A673 (cell line): ENCODE results near the gene RAB26. TPM values are rescaled to one million over a fixed set of nuclear protein-coding genes. Genes with fewer than 3 reads are reported as not detected.
"Not testable (repeated sequence)": the region's sequence is repeated elsewhere in the genome, so short reads cannot be mapped to it uniquely, and the experiment has no call there.

Experiments used
- BruUV-seq: library from RNA; stranded (reverse); fragments of 400-500 nt; replicated peaks from 2 replicates; lab custom pipeline; 2021; lab: Mats Ljungman, UMichigan
- CTCF ChIA-PET: fragments of 300-600 bp; sonication (Branson Sonifier 250); formaldehyde crosslinking; loops from one replicate; lab custom pipeline; 2022; ENCODE audit warnings: antibody characterized with exemption; lab: Charles Lee
- POLR2A ChIA-PET: fragments of 300-600 bp; sonication (Branson Sonifier 250); formaldehyde crosslinking; loops from one replicate; lab custom pipeline; 2022; ENCODE audit warnings: antibody characterized with exemption; ENCODE audit not compliant: low non-redundant PET; lab: Charles Lee
- DNase-seq: peaks from one replicate; pipeline ENCODE4 v3.0.0-alpha.2; 2015; ENCODE audit warnings: low spot score
- H3K27ac ChIP-seq: fragments of 200-600 bp; sonication (generic); 2 replicates; pipeline ENCODE4 v1.5.1; 2016; ENCODE audit warnings: mixed run types, low read depth, mild to moderate bottlenecking, mixed read lengths, antibody characterized with exemption, low read length; ENCODE audit not compliant: poor library complexity, severe bottlenecking
- H3K27me3 ChIP-seq: fragments of 200-600 bp; sonication (generic); replicated peaks from 2 replicates; pipeline ENCODE4 v1.6.1; 2017; ENCODE audit warnings: mixed run types, low read depth, mild to moderate bottlenecking, mixed read lengths, antibody characterized with exemption, low read length; ENCODE audit not compliant: insufficient read depth, poor library complexity
- H3K36me3 ChIP-seq: fragments of 200-600 bp; sonication (generic); 2 replicates; pipeline ENCODE4 v1.6.1; 2016; ENCODE audit warnings: mixed run types, mild to moderate bottlenecking, mixed read lengths, antibody characterized with exemption, low read length; ENCODE audit not compliant: insufficient read depth, poor library complexity, severe bottlenecking
- H3K4me1 ChIP-seq: fragments of 200-600 bp; sonication (generic); 2 replicates; pipeline ENCODE4 v1.6.1; 2017; ENCODE audit warnings: mixed run types, mild to moderate bottlenecking, mixed read lengths, antibody characterized with exemption, low read length; ENCODE audit not compliant: insufficient read depth, poor library complexity, severe bottlenecking
- H3K4me3 ChIP-seq: fragments of 200-600 bp; sonication (generic); 2 replicates; pipeline ENCODE4 v1.5.1; 2016; ENCODE audit warnings: low read depth, mixed run types, mild to moderate bottlenecking, mixed read lengths, low read length; ENCODE audit not compliant: poor library complexity, severe bottlenecking
- H3K9me3 ChIP-seq: fragments of 200-600 bp; sonication (generic); 2 replicates; pipeline ENCODE4 v1.6.1; 2016; ENCODE audit warnings: mixed run types, low read depth, mild to moderate bottlenecking, mixed read lengths, antibody characterized with exemption, low read length; ENCODE audit not compliant: poor library complexity, severe bottlenecking
- EZH2 ChIP-seq: fragments of 200-600 bp; sonication (generic); IDR thresholded peaks from 2 replicates; pipeline ENCODE4 v1.6.1; 2017; ENCODE audit warnings: borderline replicate concordance, low read depth, mild to moderate bottlenecking, mixed read lengths, antibody characterized with exemption, low read length; ENCODE audit not compliant: poor library complexity, severe bottlenecking
- intact Hi-C: fragments of 100-400 bp; cut with micrococcal nuclease; formaldehyde crosslinking; loops from one replicate; pipeline ENCODE4 v1.10.0; 2022; ENCODE audit not compliant: unreplicated experiment
- total RNA-seq: library from RNA; stranded (reverse); gene quantifications from 2 replicates; pipeline ENCODE4 v1.2.3, GENCODE V29; 2021
- TF ChIP-seq, protein P1 (sequence below): fragments of 300-800, 200-600 bp; sonication (generic); conservative IDR thresholded peaks from 2 replicates; pipeline ENCODE4 v1.5.1; 2017; ENCODE audit warnings: low read depth, mild to moderate bottlenecking, antibody characterized with exemption, low read length, moderate library complexity, mixed read lengths

Gene RAB26
- total RNA-seq, 1 experiment from 2014 or later, result 0.49 TPM

- H3K36me3 ChIP-seq, H3K4me3 ChIP-seq, H3K27me3 ChIP-seq, H3K9me3 ChIP-seq, DNase-seq, intact Hi-C loops, CTCF ChIA-PET, H3K27ac ChIP-seq, BruUV-seq, POLR2A ChIA-PET: not testable (repeated sequence)
- peaks cover 22% of the 10 kb centered on the region for H3K4me1 ChIP-seq
Observed at GRCh38 chr16:2129890-2130447, 18.5 kb upstream of the RAB26 start.

DNA sequence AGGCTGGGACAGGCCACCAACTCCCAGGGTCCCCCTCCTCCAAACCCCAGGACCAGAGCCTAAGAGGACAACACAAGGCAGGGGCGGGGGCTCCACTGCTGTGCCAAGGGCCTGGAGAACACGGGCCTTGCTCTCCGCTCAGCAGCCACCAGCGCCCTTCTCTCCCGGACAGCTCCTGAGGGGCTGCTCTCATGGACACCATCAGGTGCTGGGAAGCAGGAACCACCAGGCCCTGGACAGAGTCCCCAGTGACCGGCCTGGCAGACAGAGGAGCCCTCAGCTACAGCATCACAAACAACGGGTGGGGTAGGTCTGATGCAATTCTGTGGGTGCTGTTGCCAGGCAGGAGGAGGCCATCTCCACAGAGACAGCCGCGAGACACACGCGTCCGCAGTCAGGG is 14.6 kb upstream of the RAB26 start:
- H3K36me3 ChIP-seq, H3K9me3 ChIP-seq, BruUV-seq, H3K4me1 ChIP-seq, H3K27me3 ChIP-seq, intact Hi-C loops, CTCF ChIA-PET, H3K4me3 ChIP-seq, DNase-seq, H3K27ac ChIP-seq, POLR2A ChIA-PET: not testable (repeated sequence)

GRCh38 chr16:2135071-2135470 is 13.4 kb upstream of the RAB26 start:
- POLR2A ChIA-PET, H3K27ac ChIP-seq, intact Hi-C loops: not testable (repeated sequence)

DNA sequence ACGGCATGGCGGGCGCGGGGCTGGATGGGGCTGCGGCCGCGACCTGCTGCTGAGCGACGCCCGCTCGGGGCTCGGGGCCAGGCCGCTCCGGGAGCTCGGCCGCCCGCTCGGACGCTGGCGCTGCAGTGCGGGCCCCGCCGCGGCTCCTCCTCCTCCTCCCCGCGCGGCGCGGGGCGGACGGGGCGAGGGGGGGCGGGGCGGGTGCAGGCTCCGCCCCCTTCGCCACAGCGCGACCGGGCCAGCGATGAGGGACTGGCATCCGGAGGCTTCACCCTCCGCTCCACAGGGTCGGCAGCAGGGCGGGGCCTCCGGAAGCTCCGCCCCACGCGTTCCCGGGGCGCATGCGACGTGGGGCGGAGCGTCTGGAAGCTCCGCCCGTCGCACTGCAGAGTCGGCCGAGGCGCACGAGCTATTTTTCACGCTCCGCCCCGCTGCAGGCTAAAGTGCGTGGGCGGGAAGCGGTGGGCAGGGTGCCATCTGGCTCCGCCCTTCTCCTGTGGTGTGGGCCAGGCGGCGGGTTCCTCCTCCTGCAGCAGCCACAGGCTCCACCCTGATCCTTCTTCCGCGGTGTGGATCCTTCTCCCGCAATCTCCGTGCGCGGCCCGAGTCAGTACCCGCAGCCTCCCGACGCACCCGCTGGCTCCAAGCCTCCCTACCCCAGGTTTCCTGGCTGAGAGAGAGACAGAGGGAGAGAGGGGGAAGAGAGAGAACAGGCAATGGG is 12.5 kb upstream of the RAB26 start, which contains the start of gene PKD1:
TSS of gene PKD1 (minus strand) at position 129 of the 721 bp plus-strand sequence. CDS start 209 bp downstream, outside the sequence.
- H3K36me3 ChIP-seq, CTCF ChIA-PET, H3K27me3 ChIP-seq, H3K9me3 ChIP-seq, BruUV-seq, H3K4me1 ChIP-seq, intact Hi-C loops, POLR2A ChIA-PET: not testable (repeated sequence)
- peak within 1 kb of the TSS; percentile 23 for H3K27ac ChIP-seq
- peak within 1 kb of the TSS; percentile 51 for H3K4me3 ChIP-seq
- peak; percentile 91 for DNase-seq

More at GRCh38 chr16:2135071-2135470, 13.4 kb upstream of the RAB26 start:
- H3K9me3 ChIP-seq, H3K4me1 ChIP-seq, BruUV-seq, CTCF ChIA-PET, H3K27me3 ChIP-seq, H3K36me3 ChIP-seq, DNase-seq: not testable (repeated sequence)
- peak overlapping the region; percentile 51 for H3K4me3 ChIP-seq

- DNase-seq, result no peak
- ChIA-PET POLR2A (interaction anchor here (0.7 kb wide), 1 partner anchor 11 kb away, joined by 6 read pairs; no protein-coding TSS in a partner anchor), CTCF (no interaction called here)
- H3K9me3 ChIP-seq, result no peaks in the 10 kb centered on the region
- no peaks in the 10 kb centered on the region for H3K36me3 ChIP-seq
- no peaks in the 10 kb centered on the region for H3K27me3 ChIP-seq
- intact Hi-C loops, result no loop called here
- TF ChIP-seq EZH2, result no peak
- TF ChIP-seq, protein P1, sequence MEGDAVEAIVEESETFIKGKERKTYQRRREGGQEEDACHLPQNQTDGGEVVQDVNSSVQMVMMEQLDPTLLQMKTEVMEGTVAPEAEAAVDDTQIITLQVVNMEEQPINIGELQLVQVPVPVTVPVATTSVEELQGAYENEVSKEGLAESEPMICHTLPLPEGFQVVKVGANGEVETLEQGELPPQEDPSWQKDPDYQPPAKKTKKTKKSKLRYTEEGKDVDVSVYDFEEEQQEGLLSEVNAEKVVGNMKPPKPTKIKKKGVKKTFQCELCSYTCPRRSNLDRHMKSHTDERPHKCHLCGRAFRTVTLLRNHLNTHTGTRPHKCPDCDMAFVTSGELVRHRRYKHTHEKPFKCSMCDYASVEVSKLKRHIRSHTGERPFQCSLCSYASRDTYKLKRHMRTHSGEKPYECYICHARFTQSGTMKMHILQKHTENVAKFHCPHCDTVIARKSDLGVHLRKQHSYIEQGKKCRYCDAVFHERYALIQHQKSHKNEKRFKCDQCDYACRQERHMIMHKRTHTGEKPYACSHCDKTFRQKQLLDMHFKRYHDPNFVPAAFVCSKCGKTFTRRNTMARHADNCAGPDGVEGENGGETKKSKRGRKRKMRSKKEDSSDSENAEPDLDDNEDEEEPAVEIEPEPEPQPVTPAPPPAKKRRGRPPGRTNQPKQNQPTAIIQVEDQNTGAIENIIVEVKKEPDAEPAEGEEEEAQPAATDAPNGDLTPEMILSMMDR, result no peak
- H3K4me1 ChIP-seq, result peaks cover 5% of the 10 kb centered on the region
- H3K4me3 ChIP-seq, result no peak overlapping the region
- BruUV-seq, result no TSS peak
- H3K27ac ChIP-seq, result no peak overlapping the region
Observed at GRCh38 chr16:2142942-2143877, 5.2 kb upstream of the RAB26 start.
